Activated CD4-positive, alpha-beta T cell treated with anti-CD3 and anti-CD28 coated beads, Interleukin-2, amount 10 ng/mL, durations not matched to agents 24 days and 14 days (primary cell): Measurements from ENCODE around the gene PC. TPM values are rescaled to one million over a fixed set of nuclear protein-coding genes. Genes with fewer than 3 reads are reported as not detected.
"Not testable (repeated sequence)": the region's sequence is repeated elsewhere in the genome, so short reads cannot be mapped to it uniquely, and the experiment has no call there.

Source experiments
- DNase-seq: peaks from one replicate; pipeline ENCODE4 v3.0.0; 2022
- H3K27ac Mint-ChIP-seq: one replicate; pipeline ENCODE4 v1.8.0; 2022; ENCODE audit warnings: mild to moderate bottlenecking, mixed read lengths
- H3K27me3 Mint-ChIP-seq: one replicate; pipeline ENCODE4 v1.8.0; 2022; ENCODE audit warnings: mixed read lengths
- H3K36me3 Mint-ChIP-seq: one replicate; pipeline ENCODE4 v1.8.0; 2022; ENCODE audit warnings: low read depth, mild to moderate bottlenecking, mixed read lengths
- H3K4me1 Mint-ChIP-seq: one replicate; pipeline ENCODE4 v1.8.0; 2021; ENCODE audit warnings: mixed read lengths
- H3K4me3 Mint-ChIP-seq: one replicate; pipeline ENCODE4 v1.8.0; 2022; ENCODE audit warnings: mild to moderate bottlenecking, moderate library complexity, mixed read lengths
- H3K9me3 Mint-ChIP-seq: one replicate; pipeline ENCODE4 v1.8.0; 2021; ENCODE audit warnings: mixed read lengths
- intact Hi-C: fragments of 100-400 bp; cut with micrococcal nuclease; formaldehyde crosslinking; loops from one replicate; pipeline ENCODE4 v1.15.1; 2023
- total RNA-seq: library from RNA; stranded (reverse); gene quantifications from 2 replicates; pipeline ENCODE4 v1.2.3, GENCODE V29; 2022

PC gene
- total RNA-seq, 1 donor from 2014 or later: 13.1 TPM

DNA sequence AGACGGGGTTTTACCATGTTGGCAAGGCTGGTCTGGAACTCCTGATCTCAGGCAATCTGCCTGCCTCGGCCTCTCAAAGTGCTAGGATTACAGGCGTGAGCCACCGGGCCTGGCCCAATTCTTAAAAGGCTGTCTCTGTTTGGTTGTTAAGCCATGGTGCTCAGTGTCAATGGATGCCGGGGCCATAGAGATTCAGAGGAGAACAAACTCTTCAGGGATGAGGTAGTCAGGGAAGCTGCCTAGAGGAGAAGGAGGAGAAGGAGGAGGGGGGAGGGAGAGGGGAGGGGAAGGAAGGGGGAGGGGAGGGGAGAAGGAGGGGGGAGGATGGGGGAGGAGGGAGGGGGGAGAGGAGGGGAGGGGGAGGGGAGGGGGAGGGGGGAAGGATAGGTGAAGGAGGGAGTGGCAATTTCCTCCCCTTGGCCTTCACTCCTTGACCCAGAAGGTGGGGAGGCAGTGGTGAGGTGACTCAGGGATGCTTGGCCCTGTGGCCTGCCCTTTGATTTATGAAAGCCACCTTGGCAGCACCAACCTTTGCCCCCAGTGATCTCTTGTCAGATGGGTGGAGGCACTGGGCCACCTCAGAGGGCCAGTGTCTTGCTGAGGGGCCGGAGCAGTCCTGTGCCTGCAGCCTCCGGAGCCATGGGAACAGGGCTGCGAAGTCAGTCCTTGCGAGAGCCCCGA lies 16.7 kb upstream of the PC start, which contains the start of gene C11orf86:
Gene C11orf86, plus strand, starts transcription at position 581 of the 681 bp plus-strand sequence. Its CDS starts 59 bp downstream, at position 640.
- intact Hi-C loops: loop anchor here (10.0 kb wide), 1 partner anchor 90 kb away; no protein-coding TSS in a partner anchor
- no peaks in the 10 kb centered on the region for H3K9me3 Mint-ChIP-seq

GRCh38 chr11:66973956-66974580 lies 15.9 kb upstream of the PC start:
- intact Hi-C loops: loop anchor here (10.0 kb wide), 1 partner anchor 89 kb away; no protein-coding TSS in a partner anchor
- H3K36me3 Mint-ChIP-seq: no peaks in the 10 kb centered on the region
- H3K27ac Mint-ChIP-seq: no peak overlapping the region
- peaks cover 2% of the 10 kb centered on the region for H3K27me3 Mint-ChIP-seq
- H3K4me3 Mint-ChIP-seq: no peak overlapping the region
- DNase-seq: no peak
- H3K9me3 Mint-ChIP-seq: no peaks in the 10 kb centered on the region
- peaks cover 11% of the 10 kb centered on the region for H3K4me1 Mint-ChIP-seq

More for the DNA sequence above, 16.7 kb upstream of the PC start, which contains the start of gene C11orf86:
- DNase-seq: no peak
- Mint-ChIP-seq H3K36me3 (no peaks in the 10 kb centered on the region), H3K4me1 (peaks cover 11% of the 10 kb centered on the region), H3K27me3 (peaks cover 2% of the 10 kb centered on the region), H3K27ac (no peak within 1 kb of the TSS), H3K4me3 (no peak within 1 kb of the TSS)

DNA sequence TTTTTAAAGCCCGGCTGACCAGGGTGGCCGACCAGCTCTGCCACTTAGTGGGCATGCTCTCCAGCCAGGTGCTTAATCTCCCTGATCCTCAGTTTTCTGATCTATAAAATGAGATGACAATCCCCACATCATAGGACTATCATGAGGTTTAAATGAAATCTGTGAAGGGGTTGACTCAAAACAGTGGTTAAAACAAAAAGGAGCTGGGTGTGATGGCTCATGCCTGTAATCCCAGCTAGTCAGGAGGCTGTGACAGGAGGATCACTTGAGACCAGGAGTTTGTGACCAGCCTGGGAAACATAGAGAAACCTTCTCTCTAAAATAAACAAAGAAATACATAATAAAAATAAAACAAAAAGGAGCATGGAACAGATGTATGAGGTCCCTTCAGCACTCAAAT lies 13.3 kb upstream of the PC start:
- no peaks in the 10 kb centered on the region for H3K36me3 Mint-ChIP-seq
- no peak overlapping the region for H3K27ac Mint-ChIP-seq
- no peaks in the 10 kb centered on the region for H3K9me3 Mint-ChIP-seq
- no peak for DNase-seq
- H3K4me1 Mint-ChIP-seq: peaks cover 20% of the 10 kb centered on the region
- H3K27me3 Mint-ChIP-seq: peaks cover 2% of the 10 kb centered on the region
- H3K4me3 Mint-ChIP-seq: no peak overlapping the region
- intact Hi-C loops: loop anchor here (10.0 kb wide), 1 partner anchor 87 kb away; no protein-coding TSS in a partner anchor

DNA sequence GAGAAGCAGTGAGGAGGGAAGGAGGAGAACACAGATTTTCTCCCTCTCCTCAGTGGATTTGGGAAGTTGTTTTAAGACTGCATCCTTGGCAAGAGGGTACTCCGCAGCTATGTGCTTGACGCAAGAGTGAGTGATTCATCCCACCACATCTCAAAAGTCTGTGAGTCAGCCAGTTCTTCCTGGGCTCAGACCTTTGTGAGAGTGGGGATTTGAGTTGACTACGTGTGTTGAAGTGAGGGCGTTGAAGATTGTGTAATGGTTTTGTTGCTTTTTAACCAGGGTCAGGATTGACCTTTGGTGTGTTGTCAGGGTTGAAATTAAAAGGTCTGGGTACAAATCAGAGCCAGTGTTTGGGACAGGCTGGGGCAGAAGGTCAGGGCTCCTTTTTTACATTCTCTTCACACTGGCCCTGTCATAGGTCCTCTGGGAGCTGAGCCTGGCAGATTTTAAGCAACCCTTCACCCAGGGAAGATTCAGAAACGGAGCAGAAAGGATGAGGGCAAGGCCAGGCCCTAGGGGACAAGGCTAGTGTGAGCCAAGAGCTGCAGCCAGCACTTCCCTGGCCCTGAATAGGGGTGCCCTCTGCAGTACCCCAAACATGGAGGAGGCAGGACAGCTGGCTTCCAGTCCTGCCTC lies 12.7 kb upstream of the PC start:
- peak; percentile 65 for DNase-seq
- H3K4me3 Mint-ChIP-seq: peak overlapping the region; percentile 0
- peaks cover 2% of the 10 kb centered on the region for H3K27me3 Mint-ChIP-seq
- H3K27ac Mint-ChIP-seq: peak overlapping the region; percentile 1
- no peaks in the 10 kb centered on the region for H3K9me3 Mint-ChIP-seq
- H3K4me1 Mint-ChIP-seq: peaks cover 20% of the 10 kb centered on the region
- no peaks in the 10 kb centered on the region for H3K36me3 Mint-ChIP-seq
- intact Hi-C loops: loop anchor here (10.0 kb wide), 1 partner anchor 86 kb away; no protein-coding TSS in a partner anchor

DNA sequence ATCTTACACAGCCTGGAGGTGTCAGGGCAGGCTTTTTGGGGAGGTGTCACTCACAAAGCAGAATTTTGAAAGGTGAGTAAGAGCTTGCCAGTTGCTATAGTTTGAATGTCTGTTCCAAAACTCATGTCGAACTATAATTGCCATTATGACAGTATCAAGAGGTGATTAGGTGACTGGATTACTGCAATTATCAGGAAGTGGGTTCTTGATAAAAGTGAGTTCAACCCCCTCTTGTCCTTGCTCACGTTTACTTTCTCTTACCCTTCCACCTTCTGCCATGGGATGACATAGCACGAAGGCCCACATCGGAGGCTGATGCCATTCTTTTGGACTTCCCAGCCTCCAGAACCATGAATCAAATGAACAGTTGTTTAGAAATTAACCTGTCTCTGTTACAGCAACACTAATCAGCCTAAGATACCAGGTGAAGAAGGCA lies 12.2 kb upstream of the PC start:
- intact Hi-C loops: loop anchor here (10.0 kb wide), 1 partner anchor 86 kb away; no protein-coding TSS in a partner anchor
- peak overlapping the region; percentile 1 for H3K27ac Mint-ChIP-seq
- no peaks in the 10 kb centered on the region for H3K9me3 Mint-ChIP-seq
- peaks cover 2% of the 10 kb centered on the region for H3K27me3 Mint-ChIP-seq
- H3K36me3 Mint-ChIP-seq: no peaks in the 10 kb centered on the region
- H3K4me3 Mint-ChIP-seq: no peak overlapping the region
- DNase-seq: no peak
- H3K4me1 Mint-ChIP-seq: peaks cover 20% of the 10 kb centered on the region

DNA sequence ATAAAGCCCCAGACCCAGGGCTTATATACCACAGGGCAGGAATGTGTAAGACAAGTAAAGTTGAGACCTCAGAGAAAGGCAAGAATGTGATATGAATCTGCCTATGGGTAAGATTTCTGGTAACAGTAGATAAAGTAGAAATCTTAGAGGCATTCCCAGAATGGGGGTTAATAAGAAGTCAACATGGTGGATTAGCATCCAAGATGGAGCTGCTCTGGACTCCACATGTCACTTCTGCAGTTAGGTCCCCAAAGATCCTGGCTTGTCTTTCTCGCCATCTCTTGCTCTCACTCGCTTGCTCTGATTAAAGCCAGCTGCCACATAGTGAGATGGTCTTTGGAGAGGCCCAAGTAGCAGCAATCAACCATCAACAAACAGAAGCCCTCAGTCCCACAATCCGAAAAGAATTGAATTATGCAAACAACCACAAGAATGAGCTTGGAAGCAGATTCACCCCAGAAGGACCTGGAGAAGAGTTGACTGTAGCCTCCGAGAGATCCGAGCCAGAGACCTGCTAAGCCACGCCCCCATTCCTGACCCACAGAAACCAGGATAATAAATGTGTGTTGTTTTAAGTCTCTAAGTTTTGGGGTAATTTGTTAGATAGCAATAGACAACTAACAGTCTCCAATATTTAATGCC lies 11.5 kb upstream of the PC start:
- H3K27me3 Mint-ChIP-seq: peaks cover 2% of the 10 kb centered on the region
- H3K4me1 Mint-ChIP-seq: peaks cover 20% of the 10 kb centered on the region
- DNase-seq: no peak
- H3K4me3 Mint-ChIP-seq: no peak overlapping the region
- no peaks in the 10 kb centered on the region for H3K36me3 Mint-ChIP-seq
- no peak overlapping the region for H3K27ac Mint-ChIP-seq
- H3K9me3 Mint-ChIP-seq: no peaks in the 10 kb centered on the region
- intact Hi-C loops: loop anchor here (10.0 kb wide), 1 partner anchor 85 kb away; no protein-coding TSS in a partner anchor

DNA sequence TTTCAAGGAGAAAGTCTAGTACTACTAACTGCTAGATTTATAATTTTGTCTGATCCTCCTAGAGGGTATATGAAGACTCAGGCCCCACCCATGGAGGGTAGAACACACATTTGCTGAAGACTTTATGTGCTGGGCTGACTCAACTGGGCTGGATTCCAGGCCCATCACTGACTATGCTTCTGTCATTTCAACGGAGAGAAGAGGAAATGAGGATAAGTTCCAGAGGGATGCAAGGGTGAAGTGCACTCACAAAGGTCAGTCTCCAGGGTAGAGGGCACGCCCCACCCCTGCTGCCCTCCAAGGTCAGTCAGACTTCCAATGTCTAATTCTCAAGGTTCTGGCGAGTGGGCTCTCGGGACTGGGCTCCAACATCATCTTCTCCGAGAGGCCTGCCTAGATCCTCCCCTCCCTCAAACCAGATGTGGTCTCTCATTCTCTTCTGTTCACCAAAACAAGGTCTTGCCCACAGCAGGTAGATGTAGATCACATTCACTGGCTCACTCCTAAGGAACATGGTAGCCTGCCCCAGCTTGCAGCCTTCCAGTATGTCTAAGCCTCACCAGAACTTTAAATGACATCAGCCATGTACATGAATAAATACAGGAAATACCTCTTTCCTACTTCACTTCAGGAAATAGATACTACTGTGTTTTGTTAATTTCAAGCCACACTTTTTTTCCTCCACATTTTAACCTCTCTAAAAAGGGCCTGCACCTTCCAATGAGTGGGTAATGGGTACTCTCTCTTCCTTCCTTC lies 9.7 kb upstream of the PC start:
- peaks cover 22% of the 10 kb centered on the region for H3K4me1 Mint-ChIP-seq
- no peaks in the 10 kb centered on the region for H3K9me3 Mint-ChIP-seq
- intact Hi-C loops: no loop called here
- H3K4me3 Mint-ChIP-seq: no peak overlapping the region
- H3K27ac Mint-ChIP-seq: no peak overlapping the region
- H3K27me3 Mint-ChIP-seq: peaks cover 2% of the 10 kb centered on the region
- H3K36me3 Mint-ChIP-seq: no peaks in the 10 kb centered on the region
- no peak for DNase-seq

DNA sequence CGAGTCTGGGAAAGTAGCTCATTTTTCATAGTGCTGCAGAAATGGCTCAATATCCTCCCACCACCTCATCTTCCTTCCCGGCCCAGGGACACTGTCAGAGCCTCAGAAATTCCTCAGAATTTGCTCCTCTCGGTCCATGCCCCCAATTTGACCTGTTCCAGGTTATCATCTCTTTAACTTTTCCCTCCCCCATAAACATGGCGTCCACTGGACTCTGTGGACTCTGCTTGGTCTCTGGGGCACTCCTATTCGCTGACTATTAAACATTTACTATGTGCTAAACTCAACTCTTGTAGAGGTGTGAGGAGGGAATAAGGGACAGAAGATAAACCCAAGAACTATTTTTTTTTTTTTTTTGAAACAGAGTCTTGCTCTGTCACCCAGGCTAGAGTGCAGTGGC lies 8.2 kb upstream of the PC start:
- no peaks in the 10 kb centered on the region for H3K27me3 Mint-ChIP-seq
- H3K36me3 Mint-ChIP-seq: no peaks in the 10 kb centered on the region
- no peak overlapping the region for H3K4me3 Mint-ChIP-seq
- no peak overlapping the region for H3K27ac Mint-ChIP-seq
- intact Hi-C loops: no loop called here
- H3K4me1 Mint-ChIP-seq: peaks cover 21% of the 10 kb centered on the region
- no peaks in the 10 kb centered on the region for H3K9me3 Mint-ChIP-seq
- DNase-seq: no peak

DNA sequence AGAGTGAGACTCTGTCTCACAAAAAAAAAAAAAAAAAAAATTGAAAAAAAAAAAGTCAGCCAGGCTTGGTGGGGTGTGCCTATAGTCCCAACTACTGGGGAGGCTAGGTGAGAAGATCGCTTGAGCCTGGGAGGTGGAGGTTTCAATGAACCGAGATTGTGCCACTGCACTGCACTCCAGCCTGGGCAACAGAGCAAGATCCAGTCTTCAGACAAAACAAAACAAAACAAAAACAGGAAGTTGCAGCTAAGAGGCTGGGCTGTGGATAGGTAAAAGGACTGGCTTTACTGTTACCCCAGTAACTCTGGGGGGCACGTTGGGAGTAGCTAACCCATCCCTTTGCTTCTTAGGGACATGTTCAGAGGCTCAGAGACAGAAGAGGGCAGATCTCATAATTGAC lies 6.3 kb upstream of the PC start:
- intact Hi-C loops: no loop called here
- Mint-ChIP-seq H3K4me1 (peaks cover 13% of the 10 kb centered on the region), H3K27me3 (no peaks in the 10 kb centered on the region), H3K36me3 (no peaks in the 10 kb centered on the region), H3K4me3 (no peak overlapping the region), H3K9me3 (no peaks in the 10 kb centered on the region), H3K27ac (no peak overlapping the region)
- no peak for DNase-seq

GRCh38 chr11:66962801-66963200 lies 4.6 kb upstream of the PC start:
- no peaks in the 10 kb centered on the region for H3K27me3 Mint-ChIP-seq
- DNase-seq: no peak
- no peak overlapping the region for H3K4me3 Mint-ChIP-seq
- no peak overlapping the region for H3K27ac Mint-ChIP-seq
- no peaks in the 10 kb centered on the region for H3K9me3 Mint-ChIP-seq
- peaks cover 17% of the 10 kb centered on the region for H3K4me1 Mint-ChIP-seq
- intact Hi-C loops: no loop called here
- H3K36me3 Mint-ChIP-seq: no peaks in the 10 kb centered on the region

DNA sequence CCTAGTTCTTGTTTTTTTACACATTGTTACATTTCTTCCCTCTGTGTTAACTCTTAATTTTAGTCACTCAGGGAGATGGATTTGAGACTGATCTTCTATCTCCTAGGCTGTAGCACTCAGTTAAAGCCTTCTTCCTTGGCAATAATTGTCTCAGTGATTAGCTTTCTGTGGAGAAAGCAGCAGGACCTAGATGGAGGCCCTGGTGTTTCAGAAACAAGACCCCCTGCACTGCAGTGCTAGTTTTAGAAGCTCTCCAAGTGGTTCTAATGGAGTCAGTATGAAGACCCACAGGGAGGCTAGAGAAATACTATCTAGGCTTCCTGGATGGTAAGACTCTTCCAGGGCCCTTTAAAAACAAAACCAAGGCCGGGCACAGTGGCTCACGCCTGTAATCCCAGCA lies 4.1 kb upstream of the PC start:
- no peak overlapping the region for H3K27ac Mint-ChIP-seq
- no peaks in the 10 kb centered on the region for H3K9me3 Mint-ChIP-seq
- peaks cover 17% of the 10 kb centered on the region for H3K4me1 Mint-ChIP-seq
- no peak for DNase-seq
- intact Hi-C loops: no loop called here
- no peak overlapping the region for H3K4me3 Mint-ChIP-seq
- no peaks in the 10 kb centered on the region for H3K36me3 Mint-ChIP-seq
- no peaks in the 10 kb centered on the region for H3K27me3 Mint-ChIP-seq

DNA sequence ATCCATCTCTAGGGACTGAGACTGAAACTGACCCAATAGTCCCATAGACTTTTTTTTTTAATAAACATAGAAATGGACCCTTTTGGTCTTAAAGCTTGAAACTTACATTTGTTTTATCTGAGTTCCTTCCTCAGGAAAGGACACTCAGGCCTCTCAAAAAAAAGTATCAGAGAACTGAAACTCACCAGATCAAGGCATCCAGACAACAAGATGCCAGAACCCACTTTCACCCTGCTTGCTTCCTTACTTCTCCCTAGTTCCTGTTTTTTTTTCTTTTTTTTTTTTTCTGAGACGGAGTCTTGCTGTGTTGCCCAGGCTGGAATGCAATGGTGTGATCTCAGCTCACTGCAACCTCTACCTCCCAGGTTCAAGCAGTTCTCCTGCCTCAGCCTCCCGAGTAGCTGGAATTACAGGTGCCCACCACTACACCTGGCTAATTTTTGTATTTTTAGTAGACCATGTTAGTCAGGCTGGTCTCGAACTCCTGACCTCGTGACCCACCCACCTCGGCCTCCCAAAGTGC lies 3.6 kb upstream of the PC start:
- H3K9me3 Mint-ChIP-seq, H3K36me3 Mint-ChIP-seq, DNase-seq, H3K27me3 Mint-ChIP-seq, H3K27ac Mint-ChIP-seq, intact Hi-C loops, H3K4me3 Mint-ChIP-seq: not testable (repeated sequence)
- H3K4me1 Mint-ChIP-seq: peaks cover 20% of the 10 kb centered on the region

- Mint-ChIP-seq H3K36me3 (no peaks in the 10 kb centered on the region), H3K27me3 (no peaks in the 10 kb centered on the region), H3K9me3 (no peaks in the 10 kb centered on the region), H3K27ac (peak overlapping the region; percentile 94), H3K4me3 (peak overlapping the region; percentile 85), H3K4me1 (peaks cover 20% of the 10 kb centered on the region)
- intact Hi-C loops: loop anchor here (5.0 to 10.0 kb wide), 4 partner anchors 63 to 612 kb away; partner anchors contain the start of genes AIP, B4GAT1, BRMS1 and SYT12
- DNase-seq: no peak
Observed at GRCh38 chr11:66958956-66959274, 732 bp upstream of the PC start.
